ENCODE measurements around the gene PRKAR2B. TPM values are rescaled to one million over a fixed set of nuclear protein-coding genes. Genes with fewer than 3 reads are reported as not detected.

PRKAR2B gene
- total and polyA plus RNA-seq, 7 experiments from 2014 or later, result 0.39 to 5.0 (median 0.54) TPM

DNA sequence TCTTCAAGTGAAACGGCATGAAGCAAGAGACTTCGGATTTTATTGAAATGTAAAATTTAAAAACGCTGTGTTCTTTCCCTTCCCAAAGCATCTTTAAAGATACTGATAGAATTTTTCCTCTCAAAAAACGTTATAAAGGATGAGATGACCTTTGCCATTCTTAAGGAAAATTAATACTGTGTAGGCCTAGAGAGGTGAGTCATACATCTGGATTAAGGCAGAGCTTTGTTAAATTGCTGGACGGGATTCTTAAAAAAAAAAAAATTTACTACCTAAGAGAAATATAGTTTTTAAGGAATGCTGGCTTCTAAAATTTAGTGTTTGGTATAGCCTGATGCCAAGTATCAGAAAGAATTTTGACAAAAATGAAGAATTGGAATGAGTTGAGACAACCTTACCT is 118.0 kb downstream of the PRKAR2B start:
- H3K9me3 ChIP-seq (ENCODE audit: control insufficient read depth in 2 of 3, low read length in 3 of 3), result no peaks in the 10 kb centered on the region
- no peak overlapping the region for H3K4me3 ChIP-seq (ENCODE audit: low read length)
- Mint-ChIP-seq H3K4me3 (no peak overlapping the region), H3K9me3 (no peaks in the 10 kb centered on the region), H3K36me3 (no peaks in the 10 kb centered on the region), H3K27me3 (peaks cover 0 to 32% (median 0%) of the 10 kb centered on the region in 5 donors), H3K4me1 (peaks cover 2 to 13% (median 8%) of the 10 kb centered on the region in 7 donors), H3K27ac (no peak overlapping the region)
- POLR2A ChIA-PET, result interaction anchor here (0.5 kb wide), 1 partner anchor 230 kb away, joined by 5 read pairs; no protein-coding TSS in a partner anchor
- CTCF ChIA-PET, result interaction anchor here (0.6 to 6.8 kb wide), 2 partner anchors 13 to 119 kb away, joined by 3 to 67 read pairs; no protein-coding TSS in a partner anchor
- H3K27ac ChIP-seq (ENCODE audit: low read depth, low read length), result no peak overlapping the region
- peaks cover 0 to 9% of the 10 kb centered on the region in 2 donors for H3K4me1 ChIP-seq (ENCODE audit: control insufficient read depth in 2 of 2, insufficient read depth in 2 of 2, low read length in 2 of 2)
- no peaks in the 10 kb centered on the region for H3K27me3 ChIP-seq (ENCODE audit: control insufficient read depth in 2 of 2, insufficient read depth in 2 of 2, low read length in 2 of 2)
- H3K36me3 ChIP-seq (ENCODE audit: control insufficient read depth in 2 of 3, insufficient read depth in 3 of 3, low read length in 3 of 3), result no peaks in the 10 kb centered on the region
- intact Hi-C loops (cut with micrococcal nuclease), result no loop called here
- ATAC-seq (no peak), DNase-seq (no peak)

DNA sequence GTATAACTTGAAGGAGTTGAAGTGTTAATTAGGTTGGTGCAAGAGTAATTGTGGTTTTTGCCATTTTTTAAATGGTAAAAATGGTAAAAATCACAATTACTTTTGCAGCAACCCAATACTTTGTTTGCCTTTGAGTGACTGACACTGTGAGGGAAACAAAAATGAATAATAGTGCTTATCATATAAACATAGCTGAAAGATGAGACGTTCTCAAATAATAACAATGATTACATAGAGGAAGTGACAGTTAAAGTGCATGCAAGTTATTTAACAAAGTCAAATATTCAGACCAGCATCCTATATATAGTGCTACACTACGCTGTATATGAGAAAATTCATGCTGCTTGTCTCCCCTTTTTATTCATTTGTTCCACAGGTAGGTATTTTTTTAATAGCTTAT is 119.6 kb downstream of the PRKAR2B start:
- no peaks in the 10 kb centered on the region for H3K9me3 ChIP-seq (ENCODE audit: control insufficient read depth in 2 of 3, low read length in 3 of 3)
- Mint-ChIP-seq H3K36me3 (peaks cover 0 to 1% (median 0%) of the 10 kb centered on the region in 5 donors), H3K4me1 (peaks cover 2 to 17% (median 12%) of the 10 kb centered on the region in 7 donors), H3K27me3 (peaks cover 0 to 30% (median 0%) of the 10 kb centered on the region in 5 donors), H3K9me3 (peaks cover 0 to 2% (median 0%) of the 10 kb centered on the region in 11 donors), H3K4me3 (no peak overlapping the region), H3K27ac (peak overlapping the region in 1 of 9 donors; percentile 4)
- peaks cover 0 to 3% (median 0%) of the 10 kb centered on the region in 3 experiments for H3K36me3 ChIP-seq (ENCODE audit: control insufficient read depth in 2 of 3, insufficient read depth in 3 of 3, low read length in 3 of 3)
- H3K4me3 ChIP-seq (ENCODE audit: low read length), result no peak overlapping the region
- DNase-seq, result no peak
- ATAC-seq, result no peak
- POLR2A ChIA-PET, result interaction anchor here (0.7 to 1.2 kb wide), 4 partner anchors 14 to 579 kb away, joined by 3 to 5 read pairs (median 4); no protein-coding TSS in a partner anchor
- peaks cover 0 to 10% of the 10 kb centered on the region in 2 donors for H3K4me1 ChIP-seq (ENCODE audit: control insufficient read depth in 2 of 2, insufficient read depth in 2 of 2, low read length in 2 of 2)
- CTCF ChIA-PET, result interaction anchor here (6.8 kb wide), 1 partner anchor 14 kb away, joined by 67 read pairs; no protein-coding TSS in a partner anchor
- intact Hi-C loops (cut with micrococcal nuclease), result no loop called here
- H3K27me3 ChIP-seq (ENCODE audit: control insufficient read depth in 2 of 2, insufficient read depth in 2 of 2, low read length in 2 of 2), result no peaks in the 10 kb centered on the region
- H3K27ac ChIP-seq (ENCODE audit: low read depth, low read length), result no peak overlapping the region

DNA sequence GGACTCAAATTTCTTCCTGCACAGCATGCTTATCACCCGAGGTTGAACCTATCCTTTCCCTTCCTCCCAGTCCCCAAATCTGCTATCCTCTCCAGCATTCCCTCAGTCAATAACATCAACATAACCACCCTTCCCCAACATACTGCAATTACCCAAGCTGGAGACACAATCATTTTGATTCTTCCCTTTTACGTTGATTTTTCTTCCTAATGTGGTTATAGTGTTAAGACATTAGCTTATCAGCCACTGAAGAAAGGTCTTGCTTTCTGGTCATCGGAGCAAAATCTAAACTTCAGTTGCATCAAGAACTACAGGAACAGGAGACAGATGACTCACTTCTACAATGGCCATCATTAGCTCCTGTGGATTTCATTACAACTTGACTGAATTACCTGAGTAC is 120.8 kb downstream of the PRKAR2B start:
- Mint-ChIP-seq H3K4me1 (peaks cover 9 to 23% (median 18%) of the 10 kb centered on the region in 7 donors), H3K27ac (peak overlapping the region in 3 of 9 donors; percentile 14 to 98 (median 66)), H3K36me3 (peaks cover 0 to 1% (median 0%) of the 10 kb centered on the region in 5 donors), H3K4me3 (no peak overlapping the region), H3K27me3 (peaks cover 0 to 30% (median 0%) of the 10 kb centered on the region in 5 donors), H3K9me3 (peaks cover 0 to 2% (median 0%) of the 10 kb centered on the region in 11 donors)
- Histone ChIP-seq H3K4me3 (ENCODE audit: low read length) (no peak overlapping the region), H3K27me3 (ENCODE audit: control insufficient read depth in 2 of 2, insufficient read depth in 2 of 2, low read length in 2 of 2) (no peaks in the 10 kb centered on the region), H3K36me3 (ENCODE audit: control insufficient read depth in 2 of 3, insufficient read depth in 3 of 3, low read length in 3 of 3) (peaks cover 0 to 12% (median 0%) of the 10 kb centered on the region in 3 experiments), H3K4me1 (ENCODE audit: control insufficient read depth in 2 of 2, insufficient read depth in 2 of 2, low read length in 2 of 2) (peaks cover 4 to 16% of the 10 kb centered on the region in 2 donors), H3K27ac (ENCODE audit: low read depth, low read length) (no peak overlapping the region), H3K9me3 (ENCODE audit: control insufficient read depth in 2 of 3, low read length in 3 of 3) (no peaks in the 10 kb centered on the region)
- ATAC-seq, result no peak
- no peak for DNase-seq
- intact Hi-C loops (cut with micrococcal nuclease), result loop anchor here (5.0 kb wide), 5 partner anchors 373 to 1633 kb away; partner anchors contain the start of gene RINT1 (in 1 of the 2)
- CTCF ChIA-PET, result interaction anchor here (6.8 kb wide), 1 partner anchor 15 kb away, joined by 67 read pairs; no protein-coding TSS in a partner anchor
- POLR2A ChIA-PET, result interaction anchor here (0.6 to 1.4 kb wide), 4 partner anchors 9 to 302 kb away, joined by 3 to 5 read pairs (median 4); no protein-coding TSS in a partner anchor

DNA sequence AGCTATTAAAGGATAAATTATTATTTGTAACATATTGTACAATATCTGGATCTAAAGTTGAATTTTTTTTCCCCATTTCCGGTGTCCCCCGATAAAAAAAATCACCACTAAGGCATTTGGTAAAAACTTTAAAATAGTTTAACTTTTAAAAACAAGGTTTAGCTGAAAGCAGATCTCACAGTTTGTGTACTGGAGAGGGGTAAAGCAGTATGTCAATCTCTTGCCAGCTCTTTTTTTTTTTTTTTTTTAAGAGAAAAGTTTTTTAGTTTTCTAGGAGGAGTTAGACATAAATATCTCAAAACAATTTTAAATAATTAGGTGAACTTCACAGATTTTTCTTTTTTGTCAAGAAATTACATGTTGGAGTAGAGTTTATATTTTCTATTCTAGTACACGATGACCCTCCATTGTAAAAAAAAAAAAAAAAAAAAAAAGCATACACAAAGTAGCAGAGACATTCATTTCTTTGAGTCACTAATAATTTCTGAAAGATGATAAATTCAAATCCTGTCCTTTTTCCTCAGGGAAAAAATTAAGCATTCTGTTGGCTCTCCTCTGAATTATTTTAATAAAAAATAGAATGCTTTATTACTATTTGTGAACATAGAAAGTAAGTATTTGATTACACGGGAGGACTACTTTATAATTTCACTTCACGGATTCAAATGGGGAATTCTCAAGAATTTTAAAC is 122.4 kb downstream of the PRKAR2B start:
- H3K4me1 Mint-ChIP-seq, result peaks cover 15 to 36% (median 29%) of the 10 kb centered on the region in 7 donors

DNA sequence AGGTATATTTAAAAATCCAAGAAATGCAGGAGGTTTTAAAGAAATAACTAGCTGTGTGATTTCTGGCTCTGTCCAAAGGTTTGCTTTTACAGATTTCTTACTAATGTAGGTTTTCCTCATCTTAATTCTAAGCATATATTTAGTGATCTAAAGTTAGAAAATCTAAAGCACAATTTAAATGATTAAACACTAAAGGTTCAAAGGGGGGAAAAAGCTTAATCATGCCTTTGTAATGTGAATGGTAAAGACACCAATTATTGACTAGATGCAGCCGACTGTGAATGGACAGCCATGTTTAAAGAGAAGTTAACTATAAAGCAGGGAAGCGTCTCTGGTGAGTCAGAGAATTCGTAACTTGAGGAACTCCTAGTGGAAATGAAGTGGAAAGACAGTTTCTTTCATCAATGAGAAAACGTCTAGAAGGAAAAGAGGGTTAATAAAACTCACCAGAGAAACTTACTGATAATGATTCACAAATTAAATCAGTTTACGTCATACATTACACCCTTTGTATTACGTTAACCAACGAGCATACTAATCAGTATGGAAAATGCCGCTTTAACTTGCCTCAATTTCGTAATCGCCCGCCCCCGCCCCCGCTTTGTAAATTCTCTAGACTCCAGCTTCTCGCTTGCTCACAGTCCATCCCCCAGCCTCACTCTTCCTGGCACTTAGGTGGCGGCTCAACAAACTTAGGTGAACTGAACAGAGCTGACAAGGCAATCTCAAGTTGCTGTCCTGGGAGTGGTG is 123.2 kb downstream of the PRKAR2B start:
- Mint-ChIP-seq H3K27me3 (peaks cover 0 to 30% (median 0%) of the 10 kb centered on the region in 5 donors), H3K4me3 (peak overlapping the region; percentile 88 to 100 (median 96)), H3K36me3 (peaks cover 0 to 7% (median 0%) of the 10 kb centered on the region in 5 donors), H3K27ac (peak overlapping the region; percentile 98 to 100 (median 99)), H3K9me3 (peaks cover 0 to 2% (median 0%) of the 10 kb centered on the region in 11 donors), H3K4me1 (peaks cover 17 to 42% (median 33%) of the 10 kb centered on the region in 7 donors)
- Histone ChIP-seq H3K27me3 (ENCODE audit: control insufficient read depth in 2 of 2, insufficient read depth in 2 of 2, low read length in 2 of 2) (no peaks in the 10 kb centered on the region), H3K4me3 (ENCODE audit: low read length) (peak overlapping the region; percentile 84), H3K36me3 (ENCODE audit: control insufficient read depth in 2 of 3, insufficient read depth in 3 of 3, low read length in 3 of 3) (peaks cover 0 to 17% (median 3%) of the 10 kb centered on the region in 3 experiments), H3K4me1 (ENCODE audit: control insufficient read depth in 2 of 2, insufficient read depth in 2 of 2, low read length in 2 of 2) (peaks cover 20 to 27% of the 10 kb centered on the region in 2 donors), H3K27ac (ENCODE audit: low read depth, low read length) (peak overlapping the region; percentile 100), H3K9me3 (ENCODE audit: control insufficient read depth in 2 of 3, low read length in 3 of 3) (no peaks in the 10 kb centered on the region)
- POLR2A ChIA-PET, result interaction anchor here (0.5 to 4.2 kb wide), 33 partner anchors 10 to 1476 kb away, joined by 3 to 79 read pairs (median 7); partner anchors contain the start of genes CBLL1, CCDC71L, COG5 and DNAJB9
- intact Hi-C loops (cut with micrococcal nuclease), result loop anchor here (1.0 to 5.0 kb wide), 26 partner anchors 13 to 1635 kb away; partner anchors contain the start of genes CCDC71L (in 2 of the 2), COG5 (in 2 of the 2), DLD (in 2 of the 2) and DNAJB9 (in 2 of the 2)
- CTCF ChIA-PET, result interaction anchor here (0.6 to 6.8 kb wide), 5 partner anchors 12 to 882 kb away, joined by 3 to 67 read pairs (median 4); partner anchors contain the start of gene NAMPT
- peak in 2 of 9 donors; percentile 58 to 89 for DNase-seq
- peak; percentile 18 for ATAC-seq

More for the DNA sequence above, 122.4 kb downstream of the PRKAR2B start:
- H3K36me3 ChIP-seq (ENCODE audit: control insufficient read depth in 2 of 3, insufficient read depth in 3 of 3, low read length in 3 of 3), result peaks cover 0 to 17% (median 3%) of the 10 kb centered on the region in 3 experiments
- ChIA-PET CTCF (interaction anchor here (6.8 kb wide), 1 partner anchor 17 kb away, joined by 67 read pairs; no protein-coding TSS in a partner anchor), POLR2A (interaction anchor here (0.7 to 4.2 kb wide), 11 partner anchors 15 to 1050 kb away, joined by 3 to 79 read pairs (median 17); partner anchors contain the start of genes CBLL1, COG5 and DUS4L)
- H3K9me3 ChIP-seq (ENCODE audit: control insufficient read depth in 2 of 3, low read length in 3 of 3), result no peaks in the 10 kb centered on the region
- ATAC-seq (no peak), DNase-seq (no peak)
- H3K4me1 ChIP-seq (ENCODE audit: control insufficient read depth in 2 of 2, insufficient read depth in 2 of 2, low read length in 2 of 2), result peaks cover 15 to 26% of the 10 kb centered on the region in 2 donors
- intact Hi-C loops (cut with micrococcal nuclease), result loop anchor here (5.0 kb wide), 5 partner anchors 375 to 1635 kb away; partner anchors contain the start of gene RINT1 (in 1 of the 2)
- H3K9me3 Mint-ChIP-seq, result peaks cover 0 to 2% (median 0%) of the 10 kb centered on the region in 11 donors
- peak overlapping the region; percentile 100 for H3K27ac ChIP-seq (ENCODE audit: low read depth, low read length)
- peak overlapping the region; percentile 98 to 100 (median 99) for H3K27ac Mint-ChIP-seq
- no peaks in the 10 kb centered on the region for H3K27me3 ChIP-seq (ENCODE audit: control insufficient read depth in 2 of 2, insufficient read depth in 2 of 2, low read length in 2 of 2)
- H3K36me3 Mint-ChIP-seq, result peaks cover 0 to 5% (median 0%) of the 10 kb centered on the region in 5 donors
- H3K4me3 Mint-ChIP-seq, result peak overlapping the region; percentile 88 to 100 (median 96)
- peak overlapping the region; percentile 84 for H3K4me3 ChIP-seq (ENCODE audit: low read length)
- peaks cover 0 to 30% (median 0%) of the 10 kb centered on the region in 5 donors for H3K27me3 Mint-ChIP-seq

Measured in naive thymus-derived CD4-positive, alpha-beta T cell (primary cell).